ENCODE results near the gene XPNPEP3.
"Not testable (repeated sequence)": the region's sequence is repeated elsewhere in the genome, so short reads cannot be mapped to it uniquely, and the experiment has no call there.

Gene XPNPEP3

DNA sequence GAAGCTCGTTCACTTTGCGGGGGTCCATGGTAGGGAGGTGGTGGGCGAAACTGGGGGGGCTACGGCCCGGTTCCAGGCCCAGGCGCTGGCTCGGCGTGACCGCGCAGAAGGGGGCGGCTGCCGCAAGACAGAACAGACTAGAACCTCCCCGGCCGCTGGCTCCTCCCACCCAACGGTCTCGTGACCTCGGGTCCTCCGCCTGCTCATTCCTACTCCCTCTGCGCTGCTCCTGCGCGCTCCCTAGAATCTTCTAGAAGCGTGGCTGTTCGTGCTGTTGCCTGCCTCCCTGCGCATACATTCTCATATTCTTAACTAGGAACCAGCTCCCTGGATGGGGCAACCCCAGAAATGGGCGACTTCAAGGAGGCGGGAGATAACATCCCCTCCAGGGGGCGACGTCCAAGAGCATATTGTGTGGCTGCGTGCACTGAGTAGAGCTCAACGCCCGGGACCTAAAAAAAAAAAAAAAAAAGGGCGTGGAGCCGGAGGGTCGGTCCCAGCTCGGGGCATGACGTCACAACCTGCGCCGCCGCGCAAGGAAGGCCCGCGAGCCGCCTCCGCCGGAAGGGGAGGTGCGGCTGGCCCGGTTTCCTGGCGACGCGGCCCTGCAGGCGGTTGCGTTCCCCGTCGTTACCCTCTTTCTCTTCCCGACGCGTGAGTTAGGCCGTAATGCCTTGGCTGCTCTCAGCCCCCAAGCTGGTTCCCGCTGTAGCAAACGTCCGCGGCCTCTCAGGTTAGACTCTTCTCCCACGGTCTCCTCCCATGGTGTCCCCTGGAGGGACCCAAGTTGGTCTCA, at the start of gene XPNPEP3, which contains the start of gene ST13:
XPNPEP3 (plus strand) TSS at position 636 of the 796 bp plus-strand sequence; CDS start at position 670, 34 bp downstream.
ST13 (minus strand) TSS at position 127 of the 796 bp plus-strand sequence; CDS start at position 28, 99 bp downstream.
- peak; percentile 94 for DNase-seq

GRCh38 chr22:40808018-40808841, 48.7 kb upstream of the XPNPEP3 start:
- DNase-seq, result no peak

DNA sequence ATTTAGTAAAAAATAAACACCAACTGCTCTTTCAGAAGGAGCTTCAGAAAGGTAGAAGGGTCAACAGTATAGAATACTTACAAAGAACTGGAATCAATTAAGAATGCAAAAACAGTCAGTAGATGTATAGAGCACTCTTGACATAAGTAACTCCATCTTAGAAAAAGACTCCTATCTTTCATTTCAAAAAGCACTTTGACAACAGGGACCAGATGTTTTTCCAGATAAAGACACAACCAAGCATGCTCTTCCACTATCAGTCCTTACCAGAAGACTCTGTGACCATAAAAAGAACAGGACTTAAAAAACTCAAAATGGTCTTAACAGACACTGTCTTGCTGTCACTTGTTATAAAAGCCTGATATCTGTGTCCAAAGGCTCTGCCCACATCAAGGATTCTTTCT, 43.0 kb upstream of the XPNPEP3 start:
- DNase-seq, result no peak

DNA sequence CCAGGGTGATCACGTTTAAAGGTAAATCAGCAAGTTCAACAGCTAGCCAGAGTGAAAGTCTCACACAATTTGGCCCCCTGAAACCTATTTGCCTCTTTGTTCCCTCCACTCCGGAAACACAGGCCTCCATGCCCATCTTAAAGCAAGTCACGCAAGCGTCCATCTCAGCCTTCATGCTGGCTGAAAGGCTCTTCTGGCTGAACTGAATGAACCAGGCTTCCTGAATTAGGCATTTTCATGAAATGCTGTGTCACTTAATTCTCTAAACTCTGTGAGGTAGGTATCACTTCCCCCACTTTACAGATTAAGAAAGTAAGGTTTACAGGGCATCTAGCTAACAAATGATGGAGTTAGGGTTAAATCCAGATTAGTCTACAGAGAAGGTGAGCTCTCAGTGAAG, 39.2 kb upstream of the XPNPEP3 start:
- DNase-seq, result no peak

DNA sequence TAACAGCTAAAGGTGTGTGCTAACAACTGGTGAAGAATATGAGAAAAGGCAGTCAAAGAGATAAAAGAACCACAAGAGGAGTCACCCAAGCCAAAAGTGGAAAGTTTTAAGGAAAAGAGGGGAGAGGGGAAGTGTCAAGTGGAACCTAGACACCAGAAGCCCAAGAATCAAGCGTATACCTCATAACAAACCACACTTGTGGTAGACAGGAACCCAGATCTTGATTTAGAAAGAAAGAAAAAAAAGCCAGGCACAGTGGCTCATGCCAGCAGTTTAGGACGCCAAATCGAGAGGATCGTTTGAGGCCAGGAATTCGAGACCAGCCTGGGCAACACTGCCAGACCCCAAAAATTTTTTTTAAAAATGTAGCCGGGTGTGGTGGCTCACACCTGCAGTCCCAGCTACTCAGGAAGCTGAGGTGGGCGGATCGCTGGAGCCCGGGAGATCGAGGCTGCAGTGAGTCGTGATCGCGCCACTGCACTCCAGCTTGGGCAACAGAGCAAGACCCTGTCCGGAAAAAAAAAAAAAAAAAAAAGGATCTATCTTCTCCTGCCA, 38.7 kb upstream of the XPNPEP3 start:
- no peak for DNase-seq

GRCh38 chr22:40818747-40819598, 38.0 kb upstream of the XPNPEP3 start, which contains the start of gene SLC25A17:
SLC25A17 (minus strand) TSS chr22:40819346; CDS start chr22:40819248, 98 bp downstream.
- DNase-seq, result peak; percentile 83

DNA sequence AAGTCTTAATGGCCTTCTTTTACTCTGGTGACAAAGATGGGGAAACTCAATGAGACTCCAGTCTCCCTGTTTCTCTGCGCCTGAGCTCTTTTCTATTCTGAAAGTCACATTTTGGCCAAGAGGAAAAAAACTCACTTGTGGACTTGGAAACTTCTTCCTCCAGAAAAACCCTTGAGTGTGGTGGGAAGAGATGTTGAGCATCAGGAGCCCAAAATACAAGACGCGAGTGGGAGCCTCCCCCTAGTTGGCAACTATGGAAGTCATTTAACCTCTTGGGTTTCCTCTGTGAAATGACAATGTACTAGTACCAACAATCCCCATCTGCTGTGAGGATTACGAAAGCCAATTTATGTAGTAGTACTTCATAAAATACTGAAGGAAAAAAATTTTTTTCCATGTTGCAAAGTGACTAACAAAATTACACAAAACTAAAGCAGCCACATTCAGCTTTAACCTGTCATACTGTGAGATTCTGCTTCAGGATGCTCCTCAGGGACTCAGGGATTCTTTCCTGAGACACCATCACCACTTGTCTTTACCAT, 37.3 kb upstream of the XPNPEP3 start:
- DNase-seq, result peak; percentile 10

GRCh38 chr22:40823426-40823825, 33.5 kb upstream of the XPNPEP3 start:
- no peak for DNase-seq

GRCh38 chr22:40826292-40826691, 30.7 kb upstream of the XPNPEP3 start:
- not testable (repeated sequence) for DNase-seq

DNA sequence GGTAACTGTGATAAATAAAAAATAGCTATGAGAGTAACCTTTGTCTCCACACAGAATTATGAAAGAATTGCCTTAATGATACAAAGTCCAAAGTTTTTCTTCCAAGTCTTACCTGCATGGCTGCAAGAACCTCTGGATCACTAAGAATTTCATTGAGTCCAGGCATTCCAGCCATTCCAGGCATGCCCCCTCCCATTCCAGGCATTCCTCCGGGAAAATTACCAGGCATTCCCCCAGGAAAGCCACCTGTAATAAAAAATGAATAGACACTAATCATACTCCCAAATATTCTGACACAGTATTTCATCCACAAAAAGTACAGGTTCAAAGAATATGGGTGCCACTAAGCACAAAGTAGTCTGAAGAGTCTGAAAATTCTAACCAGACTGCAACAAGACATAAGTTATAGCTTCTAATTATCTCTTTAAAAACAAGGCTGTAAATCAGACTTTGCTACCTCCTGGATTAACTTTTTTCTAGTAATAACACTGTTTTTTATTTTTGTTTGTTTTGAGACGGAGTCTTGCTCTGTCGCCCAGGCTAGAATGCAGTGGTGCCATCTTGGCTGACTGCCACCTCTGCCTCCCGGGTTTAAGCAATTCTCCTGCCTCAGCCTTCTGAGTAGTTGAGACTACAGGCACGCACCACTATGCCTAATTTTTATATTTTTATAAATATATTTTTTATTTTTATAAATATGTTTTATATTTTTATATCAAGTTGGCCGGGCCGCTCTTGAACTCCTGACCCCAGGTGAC, 29.8 kb upstream of the XPNPEP3 start:
- no peak for DNase-seq

GRCh38 chr22:40829131-40829530, 27.8 kb upstream of the XPNPEP3 start:
- DNase-seq, result no peak

DNA sequence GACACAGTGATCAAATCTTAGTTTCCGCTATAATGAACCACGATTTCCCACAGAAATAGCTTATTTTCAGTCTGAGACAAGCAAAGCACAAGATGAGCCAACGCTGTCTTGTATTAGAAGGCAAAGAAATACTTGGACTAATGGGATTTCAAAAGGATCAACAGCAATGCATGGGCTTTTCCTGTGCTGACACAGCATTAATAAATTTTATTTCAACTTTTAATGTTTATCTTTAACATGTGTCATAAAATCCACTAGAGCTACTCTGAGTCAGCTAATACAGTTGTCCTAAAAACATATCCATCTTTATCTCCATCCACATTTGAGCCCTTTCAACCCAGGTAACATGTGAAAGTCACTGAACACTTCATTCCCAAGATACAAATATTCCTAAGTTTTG, 22.3 kb upstream of the XPNPEP3 start:
- DNase-seq, result no peak

DNA sequence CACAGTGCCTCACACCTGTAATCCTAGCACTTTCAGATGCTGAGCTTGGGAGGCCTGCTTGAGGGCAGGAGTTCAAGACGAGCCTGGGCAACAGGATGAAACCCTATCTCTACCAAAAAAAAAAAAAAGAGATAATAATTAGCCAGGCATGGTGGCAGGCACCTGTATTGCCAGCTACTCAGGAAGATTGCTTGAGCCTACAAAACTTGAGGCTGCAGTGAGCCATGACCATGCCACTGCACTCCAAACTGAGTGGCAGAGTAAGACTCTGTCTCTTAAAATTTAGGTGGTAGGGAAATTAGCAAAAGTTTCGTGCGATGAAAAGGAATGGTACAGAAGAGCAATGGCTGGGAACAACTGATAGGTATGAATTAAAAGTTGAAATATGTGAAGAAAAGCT, 18.5 kb upstream of the XPNPEP3 start:
- no peak for DNase-seq

- DNase-seq, result no peak
These were observed 12.0 kb upstream of the XPNPEP3 start for GRCh38 chr22:40844951-40845350.

GRCh38 chr22:40845816-40846215, 11.1 kb upstream of the XPNPEP3 start:
- not testable (repeated sequence) for DNase-seq

DNA sequence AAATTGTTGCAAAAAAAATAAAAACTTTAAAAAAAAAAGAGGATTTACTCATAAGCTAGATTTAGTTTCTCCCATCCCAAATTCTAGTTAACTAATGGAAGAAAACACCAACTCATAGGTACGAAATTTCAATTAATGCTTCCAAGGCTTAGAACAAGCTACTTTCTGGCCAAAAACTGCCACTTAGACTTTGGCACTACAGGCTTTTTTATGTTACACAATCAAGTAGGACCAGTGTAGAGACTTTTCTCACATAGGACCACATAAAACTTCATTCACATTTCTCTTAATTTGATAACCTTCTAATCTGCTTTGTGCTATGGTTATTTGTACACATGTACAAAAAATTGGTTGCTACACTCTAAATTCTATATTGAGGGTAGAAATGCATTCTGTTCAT, 3.6 kb upstream of the XPNPEP3 start:
- no peak for DNase-seq

- DNase-seq, result no peak
These were observed 3.0 kb upstream of the XPNPEP3 start for GRCh38 chr22:40853961-40854360.

DNA sequence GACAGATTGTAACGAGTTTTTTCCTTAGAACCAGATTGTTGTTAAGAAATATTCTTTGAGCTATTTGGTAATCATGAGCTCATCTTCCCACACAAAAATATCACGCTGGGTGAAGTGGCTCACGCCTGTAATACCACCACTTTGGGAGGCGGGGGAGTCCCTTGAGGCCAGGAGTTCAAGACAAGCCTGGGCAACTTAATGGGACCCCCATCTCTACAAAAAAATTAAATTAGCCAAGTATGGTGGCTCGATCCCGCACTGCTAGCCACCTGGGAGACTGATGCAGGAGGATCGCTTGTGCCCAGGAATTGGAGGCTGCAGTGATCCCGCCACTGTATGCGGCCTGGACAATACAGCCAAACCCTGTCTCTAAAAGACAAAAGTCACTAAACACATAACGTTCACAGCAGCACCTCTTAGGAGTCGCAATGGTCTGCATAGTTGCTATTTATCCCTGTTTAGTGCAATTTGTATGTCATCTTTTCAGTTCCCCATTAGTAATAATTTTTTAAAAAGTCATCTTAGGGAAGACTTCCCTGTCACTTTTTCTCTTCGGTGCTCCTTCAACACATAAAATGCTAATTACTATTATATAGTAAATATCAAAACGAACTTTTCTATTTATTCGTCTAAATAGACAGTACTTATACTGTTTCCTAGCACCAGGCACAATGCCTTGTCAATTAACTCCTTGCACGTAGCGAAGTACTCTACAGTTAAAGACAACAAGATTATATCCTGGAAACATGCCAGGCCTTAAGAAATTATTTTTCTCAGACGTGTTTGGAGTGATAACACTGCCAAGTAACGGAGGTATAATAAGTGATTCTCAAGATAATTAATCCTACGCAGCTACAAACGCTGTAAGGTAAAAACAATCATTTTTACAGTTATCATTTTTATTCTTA, 1.6 kb upstream of the XPNPEP3 start:
- DNase-seq, result no peak

- no peak for DNase-seq
These were observed 902 bp upstream of the XPNPEP3 start for GRCh38 chr22:40855979-40856512.

DNA sequence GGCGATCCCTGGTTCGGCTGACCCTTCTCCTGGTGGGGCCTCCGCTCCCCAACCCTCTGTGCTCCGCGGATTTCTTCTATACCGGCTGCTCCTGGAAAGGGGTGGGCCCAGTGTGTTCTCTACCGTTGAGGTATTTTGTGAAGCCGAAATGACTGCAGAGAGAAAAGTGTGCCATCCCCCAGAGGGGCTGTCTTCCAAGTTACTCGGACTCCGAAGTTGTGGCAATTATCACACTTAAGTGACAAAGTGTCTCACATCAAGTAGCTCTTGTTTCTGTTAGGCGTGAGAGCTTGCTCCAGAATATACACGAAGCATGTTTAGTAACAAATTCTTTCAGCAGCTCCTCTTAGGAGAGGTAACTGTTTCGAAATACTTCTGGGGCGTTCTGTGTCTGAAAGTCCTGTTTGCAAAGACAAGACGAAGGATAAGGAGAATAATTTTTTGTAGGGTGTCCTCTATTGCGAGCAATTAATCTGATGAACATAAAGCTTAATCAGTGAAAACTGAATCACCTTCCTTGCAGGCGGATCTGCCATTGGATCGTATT, 434 bp downstream of the XPNPEP3 start:
- DNase-seq, result no peak

Data from NCI-H748 treated with DMSO at 0.1 percent for 48 hours (cell line).